Lower lobe of right lung (tissue), 2 donors: ENCODE data around the gene MARVELD1. TPM values are rescaled to one million over a fixed set of nuclear protein-coding genes. Genes with fewer than 3 reads are reported as not detected.
"Not testable (repeated sequence)": the region's sequence is repeated elsewhere in the genome, so short reads cannot be mapped to it uniquely, and the experiment has no call there.

Experiments
- ATAC-seq, 2 donors: fragments of 200-7000 bp; cut with Tn5 transposase; one replicate each; pipeline ENCODE4 v1.9.1; 2020 to 2022; ENCODE audit warnings: mild to moderate bottlenecking in 2 of 2, moderate library complexity in 2 of 2
- DNase-seq: peaks from one replicate; pipeline ENCODE4 v3.0.0-alpha.2; 2020
- H3K27ac ChIP-seq: fragments of 200-600 bp; one replicate; pipeline ENCODE4 v1.8.0; 2022
- H3K27me3 ChIP-seq: fragments of 200-600 bp; one replicate; pipeline ENCODE4 v1.8.0; 2022; ENCODE audit warnings: low read depth
- H3K36me3 ChIP-seq: fragments of 200-600 bp; one replicate; pipeline ENCODE4 v1.8.0; 2022; ENCODE audit warnings: mild to moderate bottlenecking
- H3K4me1 ChIP-seq: fragments of 200-600 bp; one replicate; pipeline ENCODE4 v1.8.0; 2022
- H3K4me3 ChIP-seq: fragments of 200-600 bp; one replicate; pipeline ENCODE4 v1.8.0; 2022; ENCODE audit warnings: mild to moderate bottlenecking
- H3K9me3 ChIP-seq: fragments of 200-600 bp; one replicate; pipeline ENCODE4 v1.8.0; 2022
- intact Hi-C: fragments of 100-400 bp; cut with DNase I; formaldehyde crosslinking; loops from one replicate; pipeline ENCODE4 v1.11.0; 2022
- total RNA-seq: library from RNA; stranded (reverse); fragmentation: NEBNext Ultra II Directional; extraction: Animal tissue kit (Norgen Biotek cat#: 25700); gene quantifications from one replicate; pipeline ENCODE4 v1.2.1, GENCODE V29; 2021
- TF ChIP-seq, protein P1 (sequence below): fragments of 200-600 bp; IDR thresholded peaks from one replicate; pipeline ENCODE4 v1.8.0; 2022; ENCODE audit warnings: antibody characterized with exemption, mild to moderate bottlenecking
- donor health status: DM: no; HTN: yes; CAD: no; lungs with severe emphysema.

Gene MARVELD1
- total RNA-seq, 1 donor from 2014 or later, result 36.5 TPM

GRCh38 chr10:97686962-97687784 is 26.4 kb upstream of the MARVELD1 start, which contains the start of gene AVPI1:
AVPI1 (minus strand) TSS chr10:97687241; CDS start chr10:97679905, 7,336 bp downstream.
- Histone ChIP-seq H3K36me3 (no peaks in the 10 kb centered on the region), H3K9me3 (no peaks in the 10 kb centered on the region), H3K27ac (peak within 1 kb of the TSS; percentile 90), H3K4me3 (peak within 1 kb of the TSS; percentile 79), H3K27me3 (no peaks in the 10 kb centered on the region), H3K4me1 (peaks cover 53% of the 10 kb centered on the region)
- intact Hi-C loops, result no loop called here
- peak; percentile 99 for DNase-seq
- peak; percentile 95 to 96 for ATAC-seq
- TF ChIP-seq, protein P1, sequence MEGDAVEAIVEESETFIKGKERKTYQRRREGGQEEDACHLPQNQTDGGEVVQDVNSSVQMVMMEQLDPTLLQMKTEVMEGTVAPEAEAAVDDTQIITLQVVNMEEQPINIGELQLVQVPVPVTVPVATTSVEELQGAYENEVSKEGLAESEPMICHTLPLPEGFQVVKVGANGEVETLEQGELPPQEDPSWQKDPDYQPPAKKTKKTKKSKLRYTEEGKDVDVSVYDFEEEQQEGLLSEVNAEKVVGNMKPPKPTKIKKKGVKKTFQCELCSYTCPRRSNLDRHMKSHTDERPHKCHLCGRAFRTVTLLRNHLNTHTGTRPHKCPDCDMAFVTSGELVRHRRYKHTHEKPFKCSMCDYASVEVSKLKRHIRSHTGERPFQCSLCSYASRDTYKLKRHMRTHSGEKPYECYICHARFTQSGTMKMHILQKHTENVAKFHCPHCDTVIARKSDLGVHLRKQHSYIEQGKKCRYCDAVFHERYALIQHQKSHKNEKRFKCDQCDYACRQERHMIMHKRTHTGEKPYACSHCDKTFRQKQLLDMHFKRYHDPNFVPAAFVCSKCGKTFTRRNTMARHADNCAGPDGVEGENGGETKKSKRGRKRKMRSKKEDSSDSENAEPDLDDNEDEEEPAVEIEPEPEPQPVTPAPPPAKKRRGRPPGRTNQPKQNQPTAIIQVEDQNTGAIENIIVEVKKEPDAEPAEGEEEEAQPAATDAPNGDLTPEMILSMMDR, result peak; percentile 14

DNA sequence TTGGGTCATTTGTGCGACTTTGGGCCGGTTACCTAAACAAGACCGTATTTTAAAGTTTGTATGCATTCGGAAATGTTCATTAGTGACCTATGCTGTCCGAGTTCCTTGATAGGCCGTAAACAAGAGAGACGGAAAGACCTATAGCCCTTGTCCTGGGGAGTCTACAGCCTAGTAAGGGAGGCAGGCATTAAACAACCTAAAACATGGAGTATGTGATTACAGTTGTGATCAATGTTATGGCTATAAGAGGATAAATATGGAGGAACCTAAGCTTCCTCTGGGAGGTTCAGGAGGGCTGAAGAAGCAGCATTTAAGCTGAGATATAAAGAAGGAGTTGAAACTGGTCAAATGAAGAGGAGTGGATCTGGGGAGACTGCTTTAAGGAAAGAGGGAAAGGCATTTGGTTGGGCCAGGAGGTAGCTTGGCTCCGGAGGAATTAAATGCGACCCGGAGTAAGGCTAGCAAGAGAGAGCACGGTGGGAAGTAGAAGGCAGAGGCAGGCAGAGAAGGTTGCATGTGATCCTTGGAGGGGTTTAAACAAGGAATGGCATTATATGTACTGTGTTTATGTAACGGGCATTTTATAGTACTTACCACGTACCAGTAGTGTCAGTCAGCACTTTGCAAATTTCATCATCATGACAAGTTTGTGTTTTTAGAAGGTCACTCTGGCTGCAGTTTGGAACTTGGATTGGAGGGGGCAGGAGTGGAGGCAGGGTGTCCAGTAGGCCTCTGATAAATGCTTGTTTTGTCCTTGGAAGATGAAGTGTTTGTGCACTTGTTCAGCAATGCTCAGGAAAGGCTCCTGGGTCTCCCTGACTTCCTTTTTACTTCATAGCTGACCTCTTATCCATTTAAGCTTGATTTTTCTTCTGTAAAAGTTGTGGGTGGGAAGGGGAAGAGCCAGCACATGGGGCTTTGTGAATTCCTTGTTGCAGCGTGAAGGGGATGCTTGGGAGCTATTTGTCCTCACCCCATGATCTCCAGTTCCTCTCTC is 25.4 kb upstream of the MARVELD1 start:
- DNase-seq (no peak), ATAC-seq (peak; percentile 3 to 28)
- intact Hi-C loops, result no loop called here
- TF ChIP-seq, protein P1, result no peak
- Histone ChIP-seq H3K36me3 (no peaks in the 10 kb centered on the region), H3K9me3 (no peaks in the 10 kb centered on the region), H3K4me1 (peaks cover 50% of the 10 kb centered on the region), H3K27ac (peak overlapping the region; percentile 90), H3K27me3 (no peaks in the 10 kb centered on the region), H3K4me3 (peak overlapping the region; percentile 79)

DNA sequence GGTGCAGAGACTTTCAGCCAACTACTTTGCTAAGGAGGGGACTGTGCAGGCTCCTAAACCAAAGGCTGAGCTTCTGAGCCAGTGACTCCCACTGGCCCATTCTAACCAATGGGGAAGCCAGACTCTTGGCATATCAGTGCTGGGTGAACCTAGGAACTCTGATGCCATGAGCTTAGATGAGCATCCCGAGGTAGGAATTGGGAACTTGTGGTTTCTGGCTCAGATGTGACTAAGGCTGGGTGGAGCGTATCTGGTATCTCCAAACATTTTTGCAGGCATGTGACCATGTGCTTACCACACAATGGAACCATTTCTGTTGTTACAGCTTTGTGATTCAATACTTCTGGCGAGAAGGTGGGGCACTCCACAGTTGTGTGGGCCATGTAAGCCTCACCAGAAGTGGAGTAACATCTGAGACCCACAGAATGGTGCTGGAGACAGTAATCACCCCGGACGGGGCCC is 23.9 kb upstream of the MARVELD1 start:
- Histone ChIP-seq H3K4me3 (no peak overlapping the region), H3K4me1 (peaks cover 35% of the 10 kb centered on the region), H3K27ac (peak overlapping the region; percentile 90), H3K36me3 (no peaks in the 10 kb centered on the region), H3K27me3 (no peaks in the 10 kb centered on the region), H3K9me3 (no peaks in the 10 kb centered on the region)
- TF ChIP-seq, protein P1, result no peak
- DNase-seq (no peak), ATAC-seq (peak in 1 of 2 donors; percentile 9)
- intact Hi-C loops, result no loop called here

GRCh38 chr10:97690133-97690532 is 23.4 kb upstream of the MARVELD1 start:
- Histone ChIP-seq H3K4me1 (peaks cover 29% of the 10 kb centered on the region), H3K4me3 (no peak overlapping the region), H3K9me3 (no peaks in the 10 kb centered on the region), H3K27me3 (no peaks in the 10 kb centered on the region), H3K27ac (peak overlapping the region; percentile 90), H3K36me3 (no peaks in the 10 kb centered on the region)
- TF ChIP-seq, protein P1, result no peak
- intact Hi-C loops, result no loop called here
- DNase-seq (no peak), ATAC-seq (no peak)

DNA sequence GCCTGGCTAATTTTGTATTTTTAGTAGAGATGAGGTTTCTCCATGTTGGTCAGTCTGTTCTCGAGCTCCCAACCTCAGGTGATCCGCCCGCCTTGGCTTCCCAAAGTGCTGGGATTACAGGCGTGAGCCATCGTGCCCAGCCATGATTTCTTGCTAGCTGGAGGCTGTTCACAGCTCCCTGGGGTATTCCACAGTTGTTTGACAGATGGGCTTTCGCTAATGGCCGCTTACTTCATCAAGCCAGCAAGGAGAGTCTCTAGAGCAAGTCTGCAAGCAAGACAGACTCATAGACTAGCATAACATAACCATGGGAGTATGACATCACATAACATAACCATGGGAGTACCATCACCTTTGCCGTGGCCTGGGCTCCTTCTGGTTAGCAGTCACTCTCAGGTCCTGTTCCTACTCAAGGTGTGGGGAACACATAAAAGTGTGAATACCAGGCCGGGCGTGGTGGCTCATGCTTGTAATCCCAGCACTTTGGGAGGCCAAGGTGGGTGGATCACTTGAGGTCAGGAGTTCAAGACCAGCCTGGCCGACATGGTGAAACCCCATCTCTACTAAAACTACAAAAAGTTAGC is 15.4 kb upstream of the MARVELD1 start:
- H3K4me1 ChIP-seq, DNase-seq, H3K4me3 ChIP-seq, intact Hi-C loops, H3K9me3 ChIP-seq, H3K27ac ChIP-seq, H3K36me3 ChIP-seq, H3K27me3 ChIP-seq, ATAC-seq: not testable (repeated sequence)
